Tibial nerve (tissue), 4 donors: ENCODE results near the gene SMARCC1.

ENCODE experiments used
- EP300 ChIP-seq, 2 donors: sonication (generic); formaldehyde crosslinking; IDR thresholded peaks; one replicate each; pipeline ENCODE4 v1.6.1; 2017; ENCODE audit warnings: antibody characterized with exemption in 2 of 2, mild to moderate bottlenecking in 1 of 2
- POLR2A ChIP-seq, 2 donors: fragments of 450-650 bp; IDR thresholded peaks; one replicate each; pipeline ENCODE4 v1.6.1; 2017; ENCODE audit warnings: antibody characterized with exemption in 2 of 2, mild to moderate bottlenecking in 2 of 2, moderate library complexity in 2 of 2
- TF ChIP-seq, protein P1 (sequence below), 5 experiments: fragments of 200-600 bp in 3 of 5; fragments of 450-650 bp in 2 of 5; sonication (generic) in 3 of 5; IDR thresholded peaks; one replicate each; pipeline ENCODE4 v1.5.1; 2016 to 2019; ENCODE audit warnings: antibody characterized with exemption in 5 of 5, mild to moderate bottlenecking in 3 of 5, moderate library complexity in 2 of 5

DNA sequence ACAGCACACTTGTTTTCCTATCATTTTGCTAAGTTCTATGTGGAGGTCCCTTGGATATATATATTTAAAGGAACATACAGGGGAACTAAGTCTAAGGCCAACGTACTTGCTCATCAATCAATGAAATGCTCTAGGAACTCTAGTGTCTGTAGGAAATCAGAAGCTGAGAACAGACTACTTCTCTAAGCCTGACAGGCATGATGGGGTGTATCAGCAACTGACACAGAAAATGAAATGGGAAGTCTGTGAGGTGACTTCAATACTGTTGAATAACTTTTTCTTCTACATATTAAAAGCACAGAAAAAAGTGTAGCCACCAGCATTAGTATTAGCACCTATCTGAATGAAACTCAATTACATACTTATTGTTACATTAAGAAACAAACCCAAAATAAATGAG lies 146.2 kb downstream of the SMARCC1 start:
- TF ChIP-seq, protein P1, sequence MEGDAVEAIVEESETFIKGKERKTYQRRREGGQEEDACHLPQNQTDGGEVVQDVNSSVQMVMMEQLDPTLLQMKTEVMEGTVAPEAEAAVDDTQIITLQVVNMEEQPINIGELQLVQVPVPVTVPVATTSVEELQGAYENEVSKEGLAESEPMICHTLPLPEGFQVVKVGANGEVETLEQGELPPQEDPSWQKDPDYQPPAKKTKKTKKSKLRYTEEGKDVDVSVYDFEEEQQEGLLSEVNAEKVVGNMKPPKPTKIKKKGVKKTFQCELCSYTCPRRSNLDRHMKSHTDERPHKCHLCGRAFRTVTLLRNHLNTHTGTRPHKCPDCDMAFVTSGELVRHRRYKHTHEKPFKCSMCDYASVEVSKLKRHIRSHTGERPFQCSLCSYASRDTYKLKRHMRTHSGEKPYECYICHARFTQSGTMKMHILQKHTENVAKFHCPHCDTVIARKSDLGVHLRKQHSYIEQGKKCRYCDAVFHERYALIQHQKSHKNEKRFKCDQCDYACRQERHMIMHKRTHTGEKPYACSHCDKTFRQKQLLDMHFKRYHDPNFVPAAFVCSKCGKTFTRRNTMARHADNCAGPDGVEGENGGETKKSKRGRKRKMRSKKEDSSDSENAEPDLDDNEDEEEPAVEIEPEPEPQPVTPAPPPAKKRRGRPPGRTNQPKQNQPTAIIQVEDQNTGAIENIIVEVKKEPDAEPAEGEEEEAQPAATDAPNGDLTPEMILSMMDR (IDR thresholded peaks at IDR 0.05) = no peak
- TF ChIP-seq POLR2A (IDR thresholded peaks at IDR 0.05) (no peak), EP300 (IDR thresholded peaks at IDR 0.05) (no peak)
